Frontal cortex (tissue), 4 donors: ENCODE measurements around the gene RNF183. TPM values are rescaled to one million over a fixed set of nuclear protein-coding genes. Genes with fewer than 3 reads are reported as not detected.
A peak's percentile ranks its signal among the peaks of the same experiment; 100 is the strongest.

Experiments used
- DNase-seq, 2 donors: peaks; one replicate each; pipeline ENCODE4 v3.0.0; 2012; ENCODE audit warnings: low spot score in 2 of 2
- FAIRE-seq: peaks from 2 replicates; lab custom pipeline; 2012; peaks lifted over from hg19 to GRCh38; lab: Jason Lieb, UNC
- total RNA-seq: library from RNA; depleted of rRNA; stranded (reverse); fragments of >200 nt; gene quantifications from one replicate; pipeline ENCODE4 v1.2.3, GENCODE V29; 2014
- donor health status: control.
- donor health status: control.
- donor health status: control.

RNF183 gene, protein sequence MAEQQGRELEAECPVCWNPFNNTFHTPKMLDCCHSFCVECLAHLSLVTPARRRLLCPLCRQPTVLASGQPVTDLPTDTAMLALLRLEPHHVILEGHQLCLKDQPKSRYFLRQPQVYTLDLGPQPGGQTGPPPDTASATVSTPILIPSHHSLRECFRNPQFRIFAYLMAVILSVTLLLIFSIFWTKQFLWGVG
- total RNA-seq, result not detected

DNA sequence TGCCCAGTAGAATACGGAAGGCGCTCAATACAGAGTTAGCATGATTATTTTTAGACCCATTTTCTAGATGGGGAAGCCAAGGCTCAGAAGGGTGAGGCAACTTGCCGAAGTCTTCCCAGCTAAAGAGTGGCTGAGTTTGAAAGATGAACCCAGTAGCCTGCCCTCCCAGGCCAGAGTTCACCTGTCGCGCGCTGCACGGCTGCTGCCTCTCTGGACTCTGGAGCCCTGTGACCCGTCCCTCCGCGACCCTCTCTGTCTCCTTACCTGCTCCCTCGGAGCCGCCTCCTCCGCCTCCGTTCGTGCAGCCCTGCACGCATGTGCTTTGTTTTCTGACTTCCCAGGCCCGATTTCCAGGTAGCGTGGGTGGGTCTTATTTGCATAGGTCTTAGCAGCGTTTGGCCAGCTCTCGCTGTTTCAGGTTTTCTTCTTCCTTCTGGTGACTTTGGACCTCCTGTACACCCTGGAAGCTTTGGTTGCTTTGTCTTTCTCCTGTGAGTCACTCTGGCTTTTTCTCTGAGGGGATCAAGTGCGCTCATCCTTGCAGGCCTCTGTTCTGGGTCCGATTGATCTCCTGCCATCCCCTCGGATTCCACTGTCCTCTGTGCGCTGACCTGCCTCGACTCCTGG lies at the start of gene RNF183:
Gene RNF183 (minus strand): TSS at position 585 of the 627 bp plus-strand sequence. CDS start 5,192 bp downstream, outside the sequence.
- no peak for DNase-seq
- FAIRE-seq, result no peak

DNA sequence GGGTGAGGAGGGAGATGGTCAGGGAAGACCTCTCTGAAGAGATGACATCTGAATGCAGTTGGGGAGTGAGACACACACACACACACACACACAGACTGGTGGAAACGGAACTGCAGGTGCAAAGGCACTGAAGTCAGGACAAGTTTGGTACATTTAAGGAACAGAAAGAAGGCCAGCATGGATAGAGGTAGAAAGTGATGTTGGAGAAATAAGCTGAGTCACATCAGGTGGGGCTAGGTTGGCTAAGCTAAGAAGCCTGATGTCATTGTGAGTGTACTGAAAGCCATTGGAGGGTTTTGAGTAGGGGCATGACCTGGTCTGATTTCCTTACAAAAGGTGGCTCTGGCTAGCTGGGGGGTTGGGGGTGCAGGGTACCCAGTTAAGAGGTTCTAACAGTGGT lies 49.2 kb upstream of the RNF183 start:
- no peak for DNase-seq

DNA sequence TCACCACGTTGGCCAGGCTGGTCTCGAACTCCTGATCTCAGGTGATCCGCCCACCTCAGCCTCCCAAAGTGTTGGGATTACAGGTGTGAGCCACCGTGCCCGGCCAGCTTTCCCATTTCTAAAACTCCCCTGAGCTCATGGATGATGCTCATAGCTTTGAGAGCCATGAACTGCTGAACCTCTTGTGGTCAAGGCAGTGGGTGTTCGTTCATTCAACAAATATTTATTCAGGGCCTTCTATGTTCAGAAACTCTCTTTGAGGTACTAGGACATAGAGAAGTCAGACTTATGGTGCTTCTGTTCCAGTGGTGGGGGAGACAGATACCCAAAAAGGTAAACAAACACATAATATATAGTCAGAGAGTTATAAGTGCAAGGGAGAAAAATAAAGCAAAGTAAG lies 48.8 kb upstream of the RNF183 start:
- FAIRE-seq (no peak), DNase-seq (no peak)

More for the DNA sequence above, 49.2 kb upstream of the RNF183 start:
- FAIRE-seq, result no peak

DNA sequence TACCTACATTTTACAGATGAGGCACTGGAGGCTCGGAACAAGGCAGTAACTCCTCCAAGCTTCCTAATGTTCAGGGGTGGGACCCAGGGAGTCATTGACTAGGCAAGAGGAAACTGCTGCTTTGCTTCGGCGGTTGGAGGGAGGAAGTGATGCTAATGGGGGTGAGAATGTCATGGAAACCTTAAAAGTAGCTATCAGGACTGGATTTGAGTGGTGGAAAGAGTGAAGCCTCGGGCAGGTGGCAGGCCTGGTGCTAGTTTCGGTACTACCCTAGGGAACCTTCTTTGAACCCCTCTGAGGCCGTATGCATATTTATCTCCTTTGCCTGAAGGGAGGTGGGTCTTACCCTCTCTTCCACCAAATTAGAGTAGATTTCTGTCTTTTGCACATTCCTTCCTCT lies 47.8 kb upstream of the RNF183 start:
- no peak for DNase-seq
- no peak for FAIRE-seq

DNA sequence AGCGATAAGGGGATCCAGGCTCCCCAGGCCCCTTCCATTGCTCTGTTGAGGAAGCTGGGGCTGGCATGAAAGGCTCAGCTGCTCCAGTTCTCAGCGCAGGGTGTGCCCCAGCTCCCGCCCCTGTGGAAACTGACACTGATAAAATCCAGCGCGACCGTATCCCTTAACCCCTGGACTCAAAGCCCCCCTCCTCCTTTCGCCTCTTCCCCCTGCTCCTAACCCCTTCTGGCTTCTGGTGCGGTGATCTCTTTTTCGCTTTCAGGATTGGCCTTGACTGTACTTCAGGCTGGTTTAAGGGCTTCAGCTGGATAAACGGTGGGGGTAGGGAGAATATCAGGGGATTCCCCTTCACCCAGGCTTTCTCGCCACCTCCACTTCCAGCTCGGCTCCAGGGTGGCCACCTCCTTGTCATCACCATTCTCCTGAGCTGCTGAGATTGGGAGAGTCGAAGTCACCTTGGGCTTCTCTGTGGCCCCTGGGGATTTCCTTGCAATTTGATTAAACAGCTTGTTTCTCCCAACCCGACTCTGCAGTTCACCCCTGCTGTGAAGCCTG lies 47.0 kb upstream of the RNF183 start:
- FAIRE-seq, result no peak
- no peak for DNase-seq

DNA sequence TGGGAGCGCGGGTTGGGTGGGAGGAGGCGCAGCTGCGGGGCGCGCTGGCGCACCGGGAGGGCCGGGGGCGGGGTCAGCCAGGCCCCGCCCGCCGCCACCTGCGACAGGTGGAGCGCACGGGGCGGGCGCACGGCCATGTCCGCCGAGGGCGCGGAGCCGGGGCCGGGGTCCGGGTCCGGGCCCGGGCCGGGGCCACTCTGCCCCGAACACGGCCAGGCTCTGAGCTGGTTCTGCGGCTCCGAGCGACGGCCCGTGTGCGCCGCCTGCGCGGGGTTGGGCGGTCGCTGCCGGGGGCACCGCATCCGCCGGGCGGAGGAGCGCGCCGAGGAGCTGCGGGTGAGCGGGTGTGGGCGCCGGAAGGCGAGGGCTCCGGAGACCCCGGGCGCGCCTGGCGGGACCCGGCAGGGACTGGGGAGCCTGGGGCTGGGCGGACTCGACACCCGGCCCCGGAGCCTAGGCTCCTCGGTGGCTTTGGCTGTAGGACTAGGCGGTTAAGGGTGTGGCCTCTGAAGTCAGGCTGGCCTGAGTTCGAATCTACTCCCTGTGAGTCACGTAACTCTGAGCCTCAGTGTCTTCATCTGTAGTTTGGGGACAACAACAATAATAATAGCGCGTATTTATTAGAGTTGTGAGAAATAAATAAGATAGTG lies 46.4 kb upstream of the RNF183 start, which contains the start of gene BSPRY:
Gene BSPRY (plus strand): TSS at position 97 of the 650 bp plus-strand sequence. CDS start 39 bp downstream, at position 136.
- FAIRE-seq (no peak), DNase-seq (peak in 1 of 2 donors; percentile 43)

DNA sequence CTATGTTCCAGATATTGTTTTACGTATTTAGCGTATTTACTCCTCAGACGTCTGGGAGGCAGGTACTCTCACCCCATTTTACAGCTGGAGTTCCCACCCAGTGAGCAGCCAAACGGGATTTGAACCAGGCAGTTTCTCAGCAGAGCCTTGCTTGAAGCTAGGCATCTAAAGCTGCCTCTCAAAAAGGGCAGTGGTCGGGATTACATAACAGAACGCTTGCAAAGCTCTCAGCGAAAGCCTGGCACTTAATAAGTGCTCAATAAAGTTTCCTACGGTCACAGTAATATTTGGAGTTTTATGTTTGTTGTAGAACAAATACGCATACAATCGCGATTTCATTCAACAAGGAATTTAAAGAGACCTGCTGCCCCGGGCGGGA lies 45.9 kb upstream of the RNF183 start:
- DNase-seq (no peak), FAIRE-seq (no peak)

DNA sequence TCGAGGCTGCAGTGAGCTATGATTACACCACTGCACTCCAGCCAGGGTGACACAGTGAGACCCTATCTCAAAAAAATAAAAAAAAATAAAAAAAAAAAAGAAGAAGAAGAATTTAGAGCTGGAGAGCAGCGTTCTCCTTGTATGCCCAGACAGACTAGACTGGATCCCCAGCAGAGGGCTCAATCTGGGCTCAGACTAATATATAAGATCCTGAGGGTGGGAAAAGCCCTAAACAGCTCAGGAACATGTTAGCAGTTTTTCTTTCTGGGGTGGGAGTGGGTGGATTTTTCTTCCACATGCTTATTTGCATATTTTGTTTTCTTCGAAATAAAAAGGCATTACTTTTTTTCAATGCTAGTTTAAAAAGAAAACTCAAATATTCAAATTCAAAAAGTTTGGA lies 45.3 kb upstream of the RNF183 start:
- no peak for FAIRE-seq

DNA sequence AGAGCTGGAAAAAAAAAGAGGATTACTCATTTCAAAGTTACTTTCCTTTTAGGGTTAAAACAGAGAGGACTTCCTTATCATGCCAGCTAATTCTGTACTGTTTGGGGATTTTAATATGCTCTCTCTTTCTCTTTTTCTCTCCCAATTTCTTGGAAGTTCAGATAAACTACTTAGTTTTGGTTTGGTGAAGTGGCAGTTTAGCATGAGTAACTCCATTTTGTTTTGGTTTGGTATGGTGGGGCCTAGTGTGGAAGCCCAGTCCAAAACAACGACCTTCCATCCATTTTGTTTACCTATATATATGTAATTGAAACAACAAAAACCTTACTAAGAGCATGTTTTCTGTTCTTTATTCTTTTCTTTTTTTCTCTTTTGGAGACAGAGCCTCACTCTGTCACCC lies 42.5 kb upstream of the RNF183 start:
- FAIRE-seq (no peak), DNase-seq (no peak)

More for the DNA sequence above, 45.3 kb upstream of the RNF183 start:
- no peak for DNase-seq

DNA sequence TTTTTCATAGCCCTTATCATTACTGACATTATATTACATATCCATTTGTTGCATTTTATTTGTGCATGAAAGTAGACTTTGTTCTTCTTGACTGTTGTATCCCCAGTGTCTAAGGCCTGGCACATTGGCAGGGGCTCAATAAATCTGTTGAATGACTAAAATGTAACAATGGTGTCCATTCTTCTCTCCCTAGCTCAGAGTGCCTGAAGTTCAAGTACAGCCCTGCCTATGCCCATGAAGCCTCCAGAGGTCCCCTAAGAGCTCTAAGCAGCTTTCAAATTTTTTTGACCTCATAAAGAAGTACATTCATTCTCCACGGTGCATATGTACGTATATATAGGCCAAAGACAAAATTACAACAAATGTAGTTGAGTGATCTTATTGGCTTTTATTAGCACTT lies 42.0 kb upstream of the RNF183 start:
- FAIRE-seq (no peak), DNase-seq (peak in 1 of 2 donors; percentile 19)

DNA sequence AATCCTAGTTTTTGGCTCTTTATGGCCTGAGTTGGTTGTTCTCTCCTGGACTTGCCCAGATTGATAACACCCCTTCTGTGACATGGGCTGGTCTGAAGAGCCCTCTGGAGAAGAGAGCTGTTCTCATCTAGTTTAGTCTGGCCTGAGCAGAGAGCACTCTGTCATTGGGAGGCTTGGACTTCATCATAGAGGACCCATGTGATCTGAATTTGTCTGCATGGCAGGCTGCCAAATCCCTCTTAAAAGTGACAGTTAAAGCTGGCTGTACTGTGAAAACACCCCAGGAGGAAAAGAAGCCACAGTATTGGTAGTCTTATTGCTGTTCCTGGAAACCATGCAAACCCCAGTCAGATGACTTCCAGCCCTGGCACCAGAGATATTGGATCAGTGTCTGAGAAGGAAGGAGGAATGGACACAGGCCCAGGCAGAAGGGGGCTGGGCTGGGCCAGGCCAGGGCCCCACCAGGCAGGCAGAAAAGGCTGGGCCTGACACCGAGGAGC lies 40.6 kb upstream of the RNF183 start:
- no peak for FAIRE-seq
- DNase-seq, result peak; percentile 52 to 65

DNA sequence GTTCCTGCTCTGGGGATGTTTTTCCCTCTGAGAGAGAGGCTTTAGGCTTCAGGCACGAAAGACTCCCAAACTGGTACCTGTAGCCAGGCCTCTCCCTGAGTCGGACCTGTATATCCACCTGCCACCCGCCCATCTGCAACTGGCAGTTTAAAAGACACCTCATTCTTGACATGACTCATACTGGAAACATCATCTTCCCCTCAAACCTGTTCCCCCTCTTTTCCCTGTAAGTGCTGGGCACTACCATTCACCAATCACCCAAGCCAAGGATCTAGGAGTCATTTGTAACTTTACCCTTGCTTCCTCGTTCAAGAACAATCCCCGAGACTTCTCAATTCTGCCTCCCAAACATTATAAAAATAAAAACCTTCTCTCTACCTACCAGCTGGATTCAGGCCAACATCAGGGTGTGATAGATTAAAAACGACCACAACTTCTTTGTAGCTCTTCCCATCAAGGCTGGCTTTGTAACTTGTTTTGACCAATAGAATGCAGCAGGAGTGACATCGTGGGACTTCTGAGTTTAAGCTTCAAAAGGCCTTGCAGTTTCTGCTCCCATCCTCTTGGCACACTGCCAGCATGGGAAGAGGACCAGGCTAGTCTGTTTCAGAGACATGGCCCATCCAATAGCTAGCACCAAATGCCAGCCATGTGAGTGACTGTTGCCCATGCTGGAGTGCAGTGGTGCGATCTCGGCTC lies 38.7 kb upstream of the RNF183 start:
- no peak for FAIRE-seq
- no peak for DNase-seq

DNA sequence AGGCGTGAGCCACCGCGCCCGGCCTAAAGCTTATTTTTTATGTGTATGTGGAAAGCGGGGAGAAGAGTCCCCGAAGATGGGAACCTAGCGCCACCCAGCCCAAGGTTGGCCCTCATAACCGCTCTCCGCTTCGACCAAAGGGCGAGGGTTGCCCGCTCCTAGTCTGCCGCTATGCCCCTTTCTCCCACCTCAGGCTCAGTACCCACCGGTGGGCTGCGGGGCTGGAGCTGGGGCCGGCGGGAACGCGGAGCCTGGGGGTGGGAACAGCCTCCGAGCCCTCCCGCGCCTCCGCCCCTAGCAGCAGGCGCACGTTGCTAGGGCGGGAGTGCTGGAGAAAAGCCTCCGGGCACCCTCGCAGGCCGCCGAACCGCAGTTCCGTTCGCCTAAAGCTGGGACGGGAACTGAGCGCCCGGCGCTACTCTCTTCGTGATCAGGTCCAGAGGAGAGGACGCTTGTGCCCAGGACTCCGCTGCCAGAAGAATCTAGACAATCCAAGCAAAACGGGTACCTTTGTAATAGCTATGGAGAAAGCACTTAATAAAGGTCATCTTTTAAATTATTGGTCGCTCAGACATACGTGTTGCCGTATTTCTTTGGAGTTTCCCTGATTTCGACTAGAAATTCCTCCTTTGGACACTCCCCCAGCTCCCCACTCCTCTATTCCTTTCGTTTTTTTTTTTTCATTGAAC lies 37.0 kb upstream of the RNF183 start, which contains the start of gene WDR31:
Gene WDR31 (minus strand): TSS at position 265 of the 689 bp plus-strand sequence. CDS start 8,253 bp downstream, outside the sequence.
- DNase-seq (peak; percentile 81 to 87), FAIRE-seq (no peak)

DNA sequence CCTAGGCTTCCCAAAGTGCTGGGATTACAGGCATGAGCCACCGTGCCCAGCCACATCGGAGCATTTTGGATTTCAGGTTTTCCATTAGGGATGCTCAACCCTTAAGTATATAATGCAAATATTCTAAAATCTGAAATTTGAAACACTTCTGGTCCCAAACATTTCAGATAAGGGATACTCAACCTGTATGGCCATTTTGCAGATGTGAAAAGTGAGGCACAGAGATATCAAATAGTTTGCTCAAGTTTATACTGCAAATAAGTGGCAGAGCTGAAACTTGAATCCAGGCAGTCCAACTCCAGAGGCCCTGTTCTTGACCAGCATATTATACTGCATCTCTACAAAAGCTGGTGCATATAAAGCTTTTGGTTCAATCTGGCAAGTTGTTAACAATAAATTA lies 34.5 kb upstream of the RNF183 start:
- DNase-seq (no peak), FAIRE-seq (no peak)

DNA sequence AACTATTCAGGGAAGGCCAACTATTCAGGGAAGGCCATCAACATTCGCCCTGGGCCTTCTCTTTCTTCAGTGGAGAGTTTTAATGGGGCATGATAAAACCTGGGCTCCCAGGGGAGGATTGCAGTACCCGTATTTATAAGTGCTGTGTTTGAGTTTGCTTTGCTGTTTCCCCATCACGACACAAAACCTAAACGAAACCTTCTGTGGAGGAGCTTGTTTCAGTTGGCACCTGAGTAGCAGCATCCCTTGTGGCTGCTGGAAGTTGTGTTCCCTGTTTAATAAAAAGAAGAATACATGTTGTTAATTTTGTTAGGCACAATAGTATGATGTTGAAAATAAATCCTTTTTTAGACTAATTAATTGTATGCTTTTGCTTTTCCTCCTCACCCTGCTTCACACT lies 28.6 kb upstream of the RNF183 start:
- no peak for FAIRE-seq
- no peak for DNase-seq

DNA sequence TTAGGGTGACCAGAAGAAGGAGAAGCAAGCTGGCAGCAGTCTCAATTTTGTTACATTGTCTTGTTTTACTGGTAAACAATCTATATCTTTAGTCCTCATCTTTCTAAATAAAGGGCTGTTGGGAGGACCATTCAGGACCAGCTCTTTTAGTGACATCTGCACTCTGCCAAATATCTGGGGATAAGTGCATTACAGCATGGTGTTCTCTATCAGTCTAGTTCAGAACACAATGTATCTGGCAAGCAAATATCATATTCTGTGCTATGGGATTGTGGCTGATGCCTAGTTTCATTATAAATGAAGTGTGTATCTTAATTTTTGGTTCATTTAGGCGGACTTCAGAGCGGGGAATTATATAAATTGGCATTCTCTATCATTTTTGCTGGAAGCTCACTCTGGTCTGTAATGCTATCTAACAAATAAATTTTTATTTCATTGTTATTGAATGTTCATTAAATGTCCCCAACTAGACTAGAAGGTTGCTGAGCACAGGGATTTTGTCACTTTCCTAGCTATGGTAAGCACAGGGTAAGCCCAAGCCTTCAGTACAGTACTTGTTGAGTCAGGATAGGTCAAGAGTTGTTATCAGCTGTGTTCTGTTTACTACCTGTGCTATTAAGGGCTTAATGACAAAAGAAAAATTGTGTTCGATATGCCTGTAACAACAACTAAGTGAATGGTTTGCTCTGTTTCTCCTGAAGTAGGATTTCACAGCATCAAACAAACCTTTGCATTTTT lies 25.0 kb upstream of the RNF183 start:
- DNase-seq (no peak), FAIRE-seq (no peak)

DNA sequence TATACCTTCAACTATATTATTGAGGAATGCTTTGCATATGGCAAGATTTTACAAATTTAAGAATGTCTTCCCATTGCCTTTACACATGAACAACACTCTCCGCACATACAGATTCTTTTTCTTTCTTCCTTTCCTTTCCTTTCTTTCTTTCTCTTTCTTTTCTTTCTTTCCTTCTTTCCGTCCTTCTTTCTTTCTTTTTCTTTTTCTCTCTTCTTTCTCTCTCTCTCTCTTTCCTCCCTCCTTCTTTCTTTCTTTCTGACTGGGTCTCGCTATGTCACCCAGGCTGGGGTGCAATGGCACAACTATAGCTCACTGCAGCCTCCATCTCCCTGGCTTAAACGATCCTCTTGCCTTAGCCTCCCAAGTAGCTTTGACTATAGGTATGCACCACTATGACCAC lies 23.1 kb upstream of the RNF183 start:
- no peak for DNase-seq
- FAIRE-seq, result no peak

DNA sequence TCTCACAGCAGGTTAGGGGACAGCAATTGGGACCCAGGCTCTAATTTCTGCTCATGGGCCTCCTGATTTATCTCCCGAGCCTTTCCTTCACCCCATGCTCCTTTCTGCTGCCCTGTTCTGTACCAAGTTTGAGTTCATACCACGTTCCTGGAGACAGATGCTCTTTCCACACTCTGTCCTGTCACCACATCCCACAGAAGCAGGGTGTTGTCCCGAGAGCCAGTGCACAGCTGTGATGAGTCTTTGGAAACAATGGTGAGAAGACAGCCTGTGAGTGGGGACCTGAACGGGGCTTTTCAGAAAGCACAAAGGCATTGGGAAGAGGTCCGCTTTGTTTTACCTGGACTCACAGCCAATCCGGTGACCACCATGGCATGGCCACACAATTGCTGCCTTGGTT lies 19.5 kb upstream of the RNF183 start:
- FAIRE-seq, result no peak

DNA sequence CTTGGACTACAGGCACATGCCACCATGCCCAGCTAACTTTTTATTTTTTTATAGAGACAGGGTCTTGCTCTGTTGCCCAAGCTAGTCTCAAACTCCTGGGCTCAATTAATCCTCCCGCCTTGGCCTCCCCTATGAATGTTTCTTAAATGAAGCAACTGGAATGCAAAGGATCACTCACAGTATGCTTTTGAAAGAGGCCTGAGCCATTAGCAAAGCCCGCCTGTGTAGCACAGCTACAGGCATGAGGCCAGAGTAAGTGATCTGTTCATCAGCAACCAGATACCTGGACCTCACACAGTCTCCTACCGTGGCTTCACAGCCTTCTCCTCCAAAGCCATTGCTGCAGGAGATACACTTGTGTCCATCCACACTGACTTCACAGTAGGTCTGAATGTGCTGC lies 16.9 kb upstream of the RNF183 start:
- DNase-seq, result no peak
- no peak for FAIRE-seq

More for the DNA sequence above, 19.5 kb upstream of the RNF183 start:
- DNase-seq, result no peak
